OCI-LY1 (cell line): ENCODE measurements around the gene CRBN.

Experiments
- H2AFZ ChIP-seq: fragments of 200-600 bp; sonication (generic), shearing (Covaris generic); 2 replicates; pipeline ENCODE4 v1.6.0; 2014; ENCODE audit warnings: antibody characterized with exemption, mild to moderate bottlenecking, low read length
- H3F3A ChIP-seq: fragments of 200-600 bp; sonication (generic), shearing (Covaris generic); 2 replicates; pipeline ENCODE4 v1.6.0; 2014; ENCODE audit warnings: mild to moderate bottlenecking, antibody characterized with exemption, low read length, moderate library complexity; ENCODE audit not compliant: insufficient read depth
- H3K27ac ChIP-seq: fragments of 200-600 bp; sonication (generic); 2 replicates; pipeline ENCODE4 v1.5.1; 2014; ENCODE audit warnings: low read length, mixed run types, mild to moderate bottlenecking, low read depth; ENCODE audit not compliant: poor library complexity, severe bottlenecking
- H3K27me3 ChIP-seq: fragments of 200-600 bp; sonication (generic); 2 replicates; pipeline ENCODE4 v1.6.0; 2014; ENCODE audit warnings: antibody characterized with exemption, mild to moderate bottlenecking, low read length, moderate library complexity; ENCODE audit not compliant: insufficient read depth
- H3K36me3 ChIP-seq: fragments of 200-600 bp; sonication (generic); 2 replicates; pipeline ENCODE4 v1.6.1; 2014; ENCODE audit warnings: mild to moderate bottlenecking, antibody characterized with exemption, low read length, moderate library complexity, mixed read lengths; ENCODE audit not compliant: insufficient read depth
- H3K4me1 ChIP-seq: fragments of 200-600 bp; sonication (generic); 2 replicates; pipeline ENCODE4 v1.5.1; 2014; ENCODE audit warnings: mild to moderate bottlenecking, low read length, moderate library complexity; ENCODE audit not compliant: insufficient read depth, severe bottlenecking
- H3K4me2 ChIP-seq: fragments of 200-600 bp; sonication (generic), shearing (Covaris generic); 2 replicates; pipeline ENCODE4 v1.6.1; 2014; ENCODE audit warnings: low read length
- H3K4me3 ChIP-seq: fragments of 200-600 bp; sonication (generic); 2 replicates; pipeline ENCODE4 v1.5.1; 2014; ENCODE audit warnings: low read length, low read depth, mild to moderate bottlenecking, mixed read lengths; ENCODE audit not compliant: poor library complexity, severe bottlenecking
- H3K79me2 ChIP-seq: fragments of 200-600 bp; shearing (Covaris generic); 2 replicates; pipeline ENCODE4 v1.6.1; 2016; ENCODE audit warnings: mixed run types, low read length, mixed read lengths; ENCODE audit not compliant: insufficient read depth
- H3K9ac ChIP-seq: fragments of 200-600 bp; sonication (generic), shearing (Covaris generic); 2 replicates; pipeline ENCODE4 v1.6.1; 2014; ENCODE audit warnings: mild to moderate bottlenecking, low read length, mixed read lengths
- H3K9me2 ChIP-seq: fragments of 200-600 bp; sonication (generic), shearing (Covaris generic); 2 replicates; pipeline ENCODE4 v1.6.1; 2014; ENCODE audit warnings: low read depth, mild to moderate bottlenecking, low read length, mixed read lengths
- H3K9me3 ChIP-seq: fragments of 200-600 bp; shearing (Covaris generic); 2 replicates; pipeline ENCODE4 v1.6.1; 2014; ENCODE audit warnings: low read length, mixed read lengths
- H4K20me1 ChIP-seq: fragments of 200-600 bp; sonication (generic), shearing (Covaris generic); 2 replicates; pipeline ENCODE4 v1.6.0; 2016; ENCODE audit warnings: mild to moderate bottlenecking, low read length; ENCODE audit not compliant: insufficient read depth
- CTCF ChIP-seq: fragments of 200-600 bp; sonication (generic), shearing (Covaris generic); IDR thresholded peaks from 2 replicates; pipeline ENCODE4 v1.5.1; 2017; ENCODE audit warnings: mild to moderate bottlenecking, antibody characterized with exemption, low read length, moderate library complexity, mixed read lengths
- EZH2 ChIP-seq: fragments of 200-600 bp; sonication (generic), shearing (Covaris generic); IDR thresholded peaks from 2 replicates; pipeline ENCODE4 v1.8.0; 2017; ENCODE audit warnings: borderline replicate concordance, mixed run types, mild to moderate bottlenecking, antibody characterized with exemption, low read length, moderate library complexity, mixed read lengths

The CRBN gene

GRCh38 chr3:3199306-3199705 lies 19.8 kb upstream of the CRBN start:
- H4K20me1 ChIP-seq: no peaks in the 10 kb centered on the region
- no peaks in the 10 kb centered on the region for H3K9me3 ChIP-seq
- no peak overlapping the region for H3K4me2 ChIP-seq
- no peak overlapping the region for H2AFZ ChIP-seq
- H3K9me2 ChIP-seq: no peaks in the 10 kb centered on the region
- no peak for TF ChIP-seq CTCF
- no peak for TF ChIP-seq EZH2
- no peak overlapping the region for H3K9ac ChIP-seq
- H3F3A ChIP-seq: no peaks in the 10 kb centered on the region
- H3K4me1 ChIP-seq: no peaks in the 10 kb centered on the region
- no peak overlapping the region for H3K4me3 ChIP-seq
- H3K79me2 ChIP-seq: no peaks in the 10 kb centered on the region
- no peaks in the 10 kb centered on the region for H3K36me3 ChIP-seq
- no peaks in the 10 kb centered on the region for H3K27me3 ChIP-seq
- H3K27ac ChIP-seq: no peak overlapping the region

- Histone ChIP-seq H3F3A (no peaks in the 10 kb centered on the region), H3K27ac (no peak overlapping the region), H3K9me2 (no peaks in the 10 kb centered on the region), H3K4me1 (no peaks in the 10 kb centered on the region), H3K9me3 (no peaks in the 10 kb centered on the region), H3K4me3 (no peak overlapping the region), H3K9ac (no peak overlapping the region), H3K27me3 (no peaks in the 10 kb centered on the region), H2AFZ (no peak overlapping the region), H4K20me1 (no peaks in the 10 kb centered on the region), H3K4me2 (no peak overlapping the region), H3K79me2 (no peaks in the 10 kb centered on the region), H3K36me3 (no peaks in the 10 kb centered on the region)
- TF ChIP-seq EZH2 (no peak), CTCF (peak; percentile 55)
These were observed 16.8 kb upstream of the CRBN start for GRCh38 chr3:3196148-3196861.

GRCh38 chr3:3194861-3195260 lies 15.4 kb upstream of the CRBN start:
- no peaks in the 10 kb centered on the region for H3K79me2 ChIP-seq
- no peaks in the 10 kb centered on the region for H4K20me1 ChIP-seq
- no peaks in the 10 kb centered on the region for H3K36me3 ChIP-seq
- no peaks in the 10 kb centered on the region for H3K4me1 ChIP-seq
- TF ChIP-seq EZH2 (no peak), CTCF (no peak)
- no peak overlapping the region for H3K27ac ChIP-seq
- no peak overlapping the region for H2AFZ ChIP-seq
- no peak overlapping the region for H3K4me3 ChIP-seq
- no peaks in the 10 kb centered on the region for H3K9me2 ChIP-seq
- no peaks in the 10 kb centered on the region for H3K9me3 ChIP-seq
- H3K4me2 ChIP-seq: no peak overlapping the region
- H3K9ac ChIP-seq: no peak overlapping the region
- no peaks in the 10 kb centered on the region for H3K27me3 ChIP-seq
- H3F3A ChIP-seq: no peaks in the 10 kb centered on the region
